IMR-90 (cell line): ENCODE measurements around the gene GBX2. TPM values are rescaled to one million over a fixed set of nuclear protein-coding genes. Genes with fewer than 3 reads are reported as not detected.

Source experiments
- ATAC-seq: fragments of 200-7000 bp; cut with Tn5 transposase; 2 replicates; pipeline ENCODE4 v1.9.1; 2020; ENCODE audit warnings: low read depth, mild to moderate bottlenecking, moderate library complexity
- BruUV-seq: library from RNA; stranded (reverse); fragments of 400-500 nt; replicated peaks from 2 replicates; lab custom pipeline; 2021; lab: Mats Ljungman, UMichigan
- CTCF ChIA-PET: fragments of 300-600 bp; formaldehyde crosslinking; extraction: SDS; loops from one replicate; lab custom pipeline; 2021; ENCODE audit warnings: antibody characterized with exemption; lab: Yijun Ruan, JAX
- POLR2A ChIA-PET: fragments of 300-600 bp; sonication (Branson Sonifier 250); formaldehyde crosslinking; loops from one replicate; lab custom pipeline; 2022; ENCODE audit warnings: antibody characterized with exemption; ENCODE audit not compliant: unreplicated experiment; lab: Charles Lee
- DNase-seq: peaks from one replicate; pipeline ENCODE4 v3.0.0; 2013
- H2AFZ ChIP-seq: replicated peaks from 2 replicates; pipeline ENCODE3; 2013; ENCODE audit warnings: low read length, mild to moderate bottlenecking; ENCODE audit not compliant: poor library complexity
- H2AK5ac ChIP-seq: 2 replicates; pipeline ENCODE4 v1.6.1; 2013; ENCODE audit warnings: low read depth, low read length, inconsistent platforms
- H2AK9ac ChIP-seq: replicated peaks from 2 replicates; pipeline ENCODE3; 2013; ENCODE audit warnings: mild to moderate bottlenecking, low read depth, low read length, moderate library complexity; ENCODE audit not compliant: poor library complexity
- H2BK120ac ChIP-seq: 2 replicates; pipeline ENCODE4 v1.6.1; 2013; ENCODE audit warnings: low read depth, low read length, inconsistent platforms
- H2BK15ac ChIP-seq: 3 replicates; pipeline ENCODE4 v1.6.1; 2013; ENCODE audit warnings: low read depth, low read length, inconsistent platforms
- H2BK20ac ChIP-seq: 2 replicates; pipeline ENCODE4 v1.6.1; 2013; ENCODE audit warnings: low read depth, mild to moderate bottlenecking, inconsistent platforms, low read length, moderate library complexity
- H2BK5ac ChIP-seq: 2 replicates; pipeline ENCODE4 v1.6.1; 2013; ENCODE audit warnings: mild to moderate bottlenecking, low read depth, low read length, inconsistent platforms; ENCODE audit not compliant: poor library complexity, severe bottlenecking
- H3K14ac ChIP-seq: replicated peaks from 2 replicates; pipeline ENCODE4 v1.6.1; 2013; ENCODE audit warnings: low read depth, low read length, inconsistent platforms
- H3K18ac ChIP-seq: 2 replicates; pipeline ENCODE4 v1.6.1; 2013; ENCODE audit warnings: low read depth, low read length, control low read depth
- H3K23ac ChIP-seq: 2 replicates; pipeline ENCODE4 v1.6.1; 2013; ENCODE audit warnings: low read depth, low read length, inconsistent platforms
- H3K27ac ChIP-seq: 2 replicates; pipeline ENCODE4 v1.5.1; 2013; ENCODE audit warnings: mild to moderate bottlenecking, control low read depth, low read length; ENCODE audit not compliant: insufficient read depth
- H3K27me3 ChIP-seq: 2 replicates; pipeline ENCODE4 v1.6.1; 2013; ENCODE audit warnings: low read length; ENCODE audit not compliant: control insufficient read depth, insufficient read depth
- H3K36me3 ChIP-seq: 2 replicates; pipeline ENCODE4 v1.6.1; 2013; ENCODE audit warnings: low read length, mixed read lengths; ENCODE audit not compliant: control insufficient read depth, insufficient read depth
- H3K4ac ChIP-seq: 2 replicates; pipeline ENCODE4 v1.6.1; 2013; ENCODE audit warnings: low read depth, low read length, inconsistent platforms
- H3K4me1 ChIP-seq: 2 replicates; pipeline ENCODE4 v1.6.1; 2013; ENCODE audit warnings: low read length, mixed read lengths; ENCODE audit not compliant: control insufficient read depth, insufficient read depth
- H3K4me2 ChIP-seq: 2 replicates; pipeline ENCODE4 v1.6.1; 2013; ENCODE audit warnings: low read depth, mild to moderate bottlenecking, control low read depth, low read length, moderate library complexity
- H3K4me3 ChIP-seq: 2 replicates; pipeline ENCODE4 v1.5.1; 2013; ENCODE audit warnings: low read depth, mild to moderate bottlenecking, control low read depth, low read length, moderate library complexity; ENCODE audit not compliant: insufficient read depth
- H3K56ac ChIP-seq: 2 replicates; pipeline ENCODE4 v1.6.1; 2013; ENCODE audit warnings: low read length, inconsistent platforms; ENCODE audit not compliant: insufficient read depth; ENCODE audit errors: extremely low read depth
- H3K79me1 ChIP-seq, 2 experiments: 2 replicates each; pipeline ENCODE4 v1.6.1; 2013; ENCODE audit warnings: low read length in 2 of 2, inconsistent platforms in 1 of 2, low read depth in 1 of 2
- H3K9ac ChIP-seq: 2 replicates; pipeline ENCODE4 v1.6.1; 2013; ENCODE audit warnings: low read depth, low read length, control low read depth
- H3K9me1 ChIP-seq: 2 replicates; pipeline ENCODE4 v1.6.1; 2013; ENCODE audit warnings: low read length, inconsistent platforms; ENCODE audit not compliant: insufficient read depth
- H3K9me3 ChIP-seq: 2 replicates; pipeline ENCODE4 v1.6.1; 2013; ENCODE audit warnings: low read length; ENCODE audit not compliant: control insufficient read depth, insufficient read depth
- H4K20me1 ChIP-seq: 2 replicates; pipeline ENCODE4 v1.6.1; 2013; ENCODE audit warnings: low read length, inconsistent platforms; ENCODE audit not compliant: insufficient read depth
- H4K5ac ChIP-seq: 2 replicates; pipeline ENCODE4 v1.6.1; 2013; ENCODE audit warnings: mild to moderate bottlenecking, low read depth, low read length, control low read depth
- H4K8ac ChIP-seq, 2 experiments: 2 replicates each; pipeline ENCODE4 v1.6.1; 2013; ENCODE audit warnings: low read depth in 2 of 2, low read length in 2 of 2, control low read depth in 1 of 2, inconsistent platforms in 1 of 2
- H4K91ac ChIP-seq: 2 replicates; pipeline ENCODE4 v1.6.1; 2013; ENCODE audit warnings: low read depth, low read length, inconsistent platforms; ENCODE audit not compliant: insufficient read depth
- CEBPB ChIP-seq: IDR thresholded peaks from 2 replicates; pipeline ENCODE4 v1.6.1; 2012; ENCODE audit warnings: low read depth, low read length, improper control_type of control experiment
- CHD1 ChIP-seq: IDR thresholded peaks from 2 replicates; pipeline ENCODE4 v1.6.1; 2012; ENCODE audit warnings: low read depth, low read length, improper control_type of control experiment
- CTCF ChIP-seq: conservative IDR thresholded peaks from 2 replicates; pipeline ENCODE4 v1.5.1; 2012; ENCODE audit warnings: mild to moderate bottlenecking, low read depth, low read length, improper control_type of control experiment
- FOS ChIP-seq: fragments of 150-350 bp; IDR thresholded peaks from 2 replicates; pipeline ENCODE4 v1.6.1; 2016; ENCODE audit warnings: low read depth, low read length
- MAFK ChIP-seq: IDR thresholded peaks from 2 replicates; pipeline ENCODE4 v1.6.1; 2012; ENCODE audit warnings: low read depth, low read length, improper control_type of control experiment
- MAZ ChIP-seq: IDR thresholded peaks from 2 replicates; pipeline ENCODE4 v1.6.1; 2012; ENCODE audit warnings: low read depth, mild to moderate bottlenecking, low read length, improper control_type of control experiment, moderate library complexity, borderline replicate concordance
- MXI1 ChIP-seq: IDR thresholded peaks from 2 replicates; pipeline ENCODE4 v1.6.1; 2012; ENCODE audit warnings: low read depth, mild to moderate bottlenecking, low read length, moderate library complexity, borderline replicate concordance
- NFE2L2 ChIP-seq: fragments of 150-350 bp; IDR thresholded peaks from 2 replicates; pipeline ENCODE4 v1.6.1; 2016; ENCODE audit warnings: low read depth, mild to moderate bottlenecking, low read length
- POLR2A ChIP-seq: IDR thresholded peaks from 2 replicates; pipeline ENCODE4 v1.6.1; 2012; ENCODE audit warnings: mild to moderate bottlenecking, low read depth, low read length
- SMC3 ChIP-seq: fragments of 150-350 bp; IDR thresholded peaks from 2 replicates; pipeline ENCODE4 v1.6.1; 2016; ENCODE audit warnings: low read depth, mild to moderate bottlenecking, antibody characterized with exemption, low read length, moderate library complexity
- USF2 ChIP-seq: fragments of 150-350 bp; IDR thresholded peaks from 2 replicates; pipeline ENCODE4 v1.6.1; 2017; ENCODE audit warnings: mild to moderate bottlenecking, antibody characterized with exemption, low read length, low read depth
- WGBS, 2 experiments: methylation state at CpG; one replicate each; pipeline versions ENCODE4 v1.1.5 to v1.1.7; 2013; ENCODE audit warnings: missing lambda C conversion rate in 2 of 2; ENCODE audit not compliant: insufficient read length in 1 of 2; ENCODE audit errors: extremely low coverage in 2 of 2; 5-methylcytosine and 5-hydroxymethylcytosine counted together
- dilution Hi-C: fragments of 300-500 bp; cut with HindIII; formaldehyde crosslinking; loops from one replicate; pipeline ENCODE4 v1.14.3; 2018; ENCODE audit warnings: low sequenced_read_pairs; ENCODE audit not compliant: unreplicated experiment
- in situ Hi-C: fragments of 300-500 bp; cut with MboI; formaldehyde crosslinking; loops from 3 replicates; pipeline ENCODE4 v1.14.3; 2019; ENCODE audit warnings: low sequenced_read_pairs, inconsistent platforms, mixed read lengths
- intact Hi-C: fragments of 100-400 bp; cut with micrococcal nuclease; formaldehyde crosslinking; loops from 2 replicates; pipeline ENCODE4 v1.10.0; 2022
- polyA plus RNA-seq, 3 experiments: library from polyadenylated mRNA; depleted of rRNA; stranded (reverse); fragments of >200 nt; gene quantifications; 2 replicates each; pipeline ENCODE4 v1.2.3, GENCODE V29; 2012; ENCODE audit warnings: low replicate concordance in 1 of 3
- total RNA-seq: library from RNA; depleted of rRNA; stranded (reverse); fragments of >200 nt; gene quantifications from 2 replicates; pipeline ENCODE4 v1.2.3, GENCODE V29; 2012

GBX2 gene
- total and polyA plus RNA-seq, 2 of the 4 experiments (the other 2 are of a cell fraction): 0.10 TPM; not detected in 1

GRCh38 chr2:236209996-236210395, 41.8 kb upstream of the GBX2 start:
- DNase-seq: no peak
- CTCF ChIA-PET: no interaction called here

More at GRCh38 chr2:236209996-236210395, 41.8 kb upstream of the GBX2 start:
- H4K91ac ChIP-seq: no peak overlapping the region
- no peak overlapping the region for H4K5ac ChIP-seq
- H3K4ac ChIP-seq: no peak overlapping the region
- no peaks in the 10 kb centered on the region for H3K79me1 ChIP-seq
- no peak overlapping the region for H3K9ac ChIP-seq
- H3K4me2 ChIP-seq: no peak overlapping the region
- no TSS peak for BruUV-seq
- no peak overlapping the region for H2AFZ ChIP-seq
- dilution Hi-C loops: no loop called here
- no peak overlapping the region for H2BK5ac ChIP-seq
- no peak overlapping the region for H2AK5ac ChIP-seq
- no peaks in the 10 kb centered on the region for H3K4me1 ChIP-seq
- no peak for ATAC-seq
- no peak overlapping the region for H3K27ac ChIP-seq
- POLR2A ChIA-PET: no interaction called here
- H2BK120ac ChIP-seq: no peak overlapping the region
- H3K27me3 ChIP-seq: peaks cover 22% of the 10 kb centered on the region
- no peaks in the 10 kb centered on the region for H3K36me3 ChIP-seq
- no CpG with 5 or more reads among the region's 5 CpGs for WGBS, 2 experiments
- H3K14ac ChIP-seq: no peak overlapping the region
- H3K4me3 ChIP-seq: no peak overlapping the region
- H2AK9ac ChIP-seq: no peak overlapping the region
- H3K9me3 ChIP-seq: peaks cover 2% of the 10 kb centered on the region; the same call in 1 of the 2 replicates
- no peaks in the 10 kb centered on the region for H4K20me1 ChIP-seq
- no peak for TF ChIP-seq MAZ
- TF ChIP-seq NFE2L2: no peak
- no peak for TF ChIP-seq MAFK
- TF ChIP-seq CEBPB: no peak
- no peak for TF ChIP-seq CHD1
- TF ChIP-seq MXI1: no peak
- TF ChIP-seq FOS: no peak
- no peak for TF ChIP-seq CTCF
- no peak for TF ChIP-seq USF2
- no peak for TF ChIP-seq SMC3
- no peak for TF ChIP-seq POLR2A
- H3K18ac ChIP-seq: no peak overlapping the region
- no peak overlapping the region for H4K8ac ChIP-seq
- no peak overlapping the region for H3K23ac ChIP-seq
- in situ Hi-C loops: no loop called here
- H3K9me1 ChIP-seq: no peaks in the 10 kb centered on the region
- intact Hi-C loops: no loop called here
- no peak overlapping the region for H3K56ac ChIP-seq
- H2BK20ac ChIP-seq: no peak overlapping the region
- no peak overlapping the region for H2BK15ac ChIP-seq
